Muscle of leg (tissue), 11 donors: ENCODE data around the gene EID3. TPM values are rescaled to one million over a fixed set of nuclear protein-coding genes. Genes with fewer than 3 reads are reported as not detected.
"Not testable (repeated sequence)": the region's sequence is repeated elsewhere in the genome, so short reads cannot be mapped to it uniquely, and the experiment has no call there.

ENCODE experiments used
- DNase-seq: peaks from one replicate; pipeline ENCODE4 v3.0.0; 2013
- H3K27ac ChIP-seq: one replicate; pipeline ENCODE4 v1.5.1; 2013; ENCODE audit warnings: mild to moderate bottlenecking, low read length, control low read depth
- H3K27me3 ChIP-seq: one replicate; pipeline ENCODE4 v1.6.1; 2013; ENCODE audit warnings: low read length; ENCODE audit not compliant: control insufficient read depth, insufficient read depth
- H3K36me3 ChIP-seq: one replicate; pipeline ENCODE4 v1.6.1; 2013; ENCODE audit warnings: low read length; ENCODE audit not compliant: control insufficient read depth, insufficient read depth
- H3K4me1 ChIP-seq: one replicate; pipeline ENCODE4 v1.6.1; 2013; ENCODE audit warnings: low read length; ENCODE audit not compliant: control insufficient read depth, insufficient read depth
- H3K4me3 ChIP-seq: one replicate; pipeline ENCODE4 v1.5.1; 2013; ENCODE audit warnings: low read length, control low read depth
- H3K9me3 ChIP-seq: replicated peaks from 2 replicates; pipeline ENCODE4 v1.6.1; 2013; ENCODE audit warnings: low read depth, low read length; ENCODE audit not compliant: control insufficient read depth
- WGBS: methylation state at CpG from one replicate; pipeline ENCODE4 v1.1.5; 2013; ENCODE audit warnings: missing lambda C conversion rate; ENCODE audit not compliant: insufficient coverage; 5-methylcytosine and 5-hydroxymethylcytosine counted together
- polyA plus RNA-seq, 8 donors: library from polyadenylated mRNA; unstranded; fragments of 120-200 nt; gene quantifications; one replicate each; pipeline versions ENCODE4 v1.2.1 to v1.2.3, GENCODE V29; 2013; ENCODE audit warnings: inconsistent platforms in 1 of 8, low replicate concordance in 1 of 8; ENCODE audit not compliant: insufficient read length in 8 of 8, insufficient read depth in 1 of 8
- total RNA-seq: library from RNA; stranded (reverse); fragments of 120-200 nt; gene quantifications from one replicate; pipeline ENCODE4 v1.2.4, GENCODE V29; 2013

The EID3 gene
- total and polyA plus RNA-seq, 9 donors, result 1.5 to 4.2 (median 2.6) TPM

DNA sequence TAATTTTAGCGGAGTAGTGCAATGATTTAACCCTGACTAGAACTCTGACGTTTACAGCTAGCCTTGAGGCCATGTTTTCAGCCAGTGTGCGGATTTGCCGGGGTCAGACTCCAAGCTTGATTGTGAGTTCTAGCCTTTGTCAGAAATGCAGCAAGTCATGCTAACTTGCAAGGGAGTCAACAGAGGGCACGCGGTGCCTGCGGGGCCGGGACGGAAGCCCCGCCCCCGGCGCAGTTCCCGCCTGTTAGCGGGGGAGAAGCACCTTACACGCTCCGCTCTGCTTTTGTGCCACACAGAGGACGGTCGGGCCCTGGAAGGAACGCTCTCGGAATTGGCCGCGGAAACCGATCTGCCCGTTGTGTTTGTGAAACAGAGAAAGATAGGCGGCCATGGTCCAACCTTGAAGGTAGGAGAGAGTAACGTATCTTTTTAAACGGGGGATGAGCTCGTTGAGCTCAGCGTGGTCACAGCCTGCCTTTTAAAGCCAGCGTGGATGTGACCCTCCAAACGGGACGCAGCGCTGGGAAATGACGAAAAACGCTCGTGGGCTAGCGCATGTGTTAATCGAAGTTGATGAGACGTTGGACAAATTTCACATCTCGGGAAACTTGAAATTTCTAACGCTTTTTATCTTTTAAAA is 14.8 kb upstream of the EID3 start:
- Histone ChIP-seq H3K4me1 (peaks cover 13% of the 10 kb centered on the region), H3K4me3 (peak overlapping the region; percentile 85), H3K27me3 (no peaks in the 10 kb centered on the region), H3K36me3 (peaks cover 14% of the 10 kb centered on the region), H3K27ac (peak overlapping the region; percentile 98), H3K9me3 (no peaks in the 10 kb centered on the region)
- under 1% methylated on average over 30 of the region's 41 CpGs for WGBS
- peak; percentile 93 for DNase-seq

DNA sequence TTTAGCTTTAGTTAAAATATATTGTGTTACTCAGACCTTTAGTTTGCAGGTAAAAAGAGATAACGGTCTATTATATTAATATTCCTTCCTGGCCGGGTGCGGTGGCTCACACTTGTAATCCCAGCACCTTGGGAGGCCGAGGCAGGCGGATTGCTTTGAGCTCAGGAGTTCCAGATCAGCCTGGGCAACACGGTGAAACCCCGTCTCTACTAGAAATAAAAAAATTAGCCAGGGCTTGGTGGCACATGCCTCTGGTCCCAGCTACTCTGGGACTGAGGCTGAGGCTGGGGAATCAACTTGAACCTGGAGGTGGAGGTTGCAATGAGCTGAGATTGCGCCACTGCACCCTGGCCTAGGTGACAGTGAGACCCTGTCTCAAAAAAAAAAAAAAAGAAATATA is 13.2 kb upstream of the EID3 start:
- no peak for DNase-seq
- H3K27me3 ChIP-seq, result no peaks in the 10 kb centered on the region
- WGBS, result 67% methylated on average over 3 of the region's 8 CpGs
- H3K4me1 ChIP-seq, result peaks cover 13% of the 10 kb centered on the region
- no peak overlapping the region for H3K27ac ChIP-seq
- H3K9me3 ChIP-seq, result no peaks in the 10 kb centered on the region
- H3K4me3 ChIP-seq, result no peak overlapping the region
- peaks cover 19% of the 10 kb centered on the region for H3K36me3 ChIP-seq

DNA sequence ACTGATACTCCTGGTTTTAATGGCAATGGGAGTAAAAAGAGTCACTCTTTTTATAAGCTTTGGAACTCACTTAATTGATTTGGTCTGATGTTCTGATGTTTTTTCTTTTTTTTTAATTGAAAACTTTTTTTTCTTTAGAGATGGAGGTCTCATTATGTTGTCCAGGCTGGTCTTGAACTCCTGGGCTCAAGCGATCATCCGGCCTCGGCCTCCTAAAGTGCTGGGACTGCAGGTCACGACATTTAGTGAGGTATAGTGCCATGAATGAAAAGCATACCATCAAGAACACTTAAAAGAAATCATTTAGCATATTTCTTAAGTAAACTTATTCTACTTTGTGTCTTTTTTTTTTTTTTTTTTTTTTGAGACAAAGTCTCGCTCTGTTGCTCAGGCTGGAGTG is 12.7 kb upstream of the EID3 start:
- Histone ChIP-seq H3K4me1 (peaks cover 13% of the 10 kb centered on the region), H3K4me3 (no peak overlapping the region), H3K27me3 (no peaks in the 10 kb centered on the region), H3K9me3 (no peaks in the 10 kb centered on the region), H3K36me3 (peaks cover 19% of the 10 kb centered on the region), H3K27ac (no peak overlapping the region)
- no CpG with 5 or more reads among the region's 5 CpGs for WGBS
- DNase-seq, result no peak

DNA sequence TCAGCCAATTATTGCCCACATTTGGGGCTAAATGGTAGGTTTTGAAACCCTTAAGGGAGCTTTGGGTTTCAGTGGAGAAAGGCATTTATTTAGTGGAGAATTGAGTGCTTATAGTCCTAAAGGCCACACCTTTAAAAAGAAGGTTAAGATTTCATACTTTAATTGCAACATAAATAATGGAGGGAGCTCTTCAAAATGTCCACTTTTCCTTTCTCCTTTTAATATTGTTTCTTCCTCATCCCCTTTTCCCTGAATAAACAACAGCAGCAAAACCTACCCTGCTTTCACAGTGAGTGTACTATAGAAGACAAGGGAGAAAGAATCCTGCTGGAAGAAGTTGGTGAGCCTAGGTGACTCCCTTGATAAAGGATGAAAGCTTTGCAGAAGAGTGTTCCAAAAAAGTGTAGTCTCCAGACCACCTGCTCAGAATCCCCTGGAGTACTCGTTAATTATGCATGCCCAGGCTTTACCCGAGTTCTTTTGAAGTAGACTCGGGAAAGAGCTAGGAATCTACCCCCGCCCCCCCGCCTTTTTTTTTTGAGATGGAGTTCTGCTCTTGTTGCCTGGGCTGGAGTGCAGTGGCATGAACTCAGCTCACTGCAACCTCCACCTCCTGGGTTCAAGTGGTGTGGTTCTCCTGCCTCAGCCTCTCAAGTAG is 11.5 kb upstream of the EID3 start:
- H3K9me3 ChIP-seq, result no peaks in the 10 kb centered on the region
- peaks cover 26% of the 10 kb centered on the region for H3K36me3 ChIP-seq
- no peak overlapping the region for H3K4me3 ChIP-seq
- DNase-seq, result no peak
- WGBS, result 20% methylated on average over 1 of the region's 5 CpGs
- H3K4me1 ChIP-seq, result peaks cover 9% of the 10 kb centered on the region
- no peak overlapping the region for H3K27ac ChIP-seq
- no peaks in the 10 kb centered on the region for H3K27me3 ChIP-seq

DNA sequence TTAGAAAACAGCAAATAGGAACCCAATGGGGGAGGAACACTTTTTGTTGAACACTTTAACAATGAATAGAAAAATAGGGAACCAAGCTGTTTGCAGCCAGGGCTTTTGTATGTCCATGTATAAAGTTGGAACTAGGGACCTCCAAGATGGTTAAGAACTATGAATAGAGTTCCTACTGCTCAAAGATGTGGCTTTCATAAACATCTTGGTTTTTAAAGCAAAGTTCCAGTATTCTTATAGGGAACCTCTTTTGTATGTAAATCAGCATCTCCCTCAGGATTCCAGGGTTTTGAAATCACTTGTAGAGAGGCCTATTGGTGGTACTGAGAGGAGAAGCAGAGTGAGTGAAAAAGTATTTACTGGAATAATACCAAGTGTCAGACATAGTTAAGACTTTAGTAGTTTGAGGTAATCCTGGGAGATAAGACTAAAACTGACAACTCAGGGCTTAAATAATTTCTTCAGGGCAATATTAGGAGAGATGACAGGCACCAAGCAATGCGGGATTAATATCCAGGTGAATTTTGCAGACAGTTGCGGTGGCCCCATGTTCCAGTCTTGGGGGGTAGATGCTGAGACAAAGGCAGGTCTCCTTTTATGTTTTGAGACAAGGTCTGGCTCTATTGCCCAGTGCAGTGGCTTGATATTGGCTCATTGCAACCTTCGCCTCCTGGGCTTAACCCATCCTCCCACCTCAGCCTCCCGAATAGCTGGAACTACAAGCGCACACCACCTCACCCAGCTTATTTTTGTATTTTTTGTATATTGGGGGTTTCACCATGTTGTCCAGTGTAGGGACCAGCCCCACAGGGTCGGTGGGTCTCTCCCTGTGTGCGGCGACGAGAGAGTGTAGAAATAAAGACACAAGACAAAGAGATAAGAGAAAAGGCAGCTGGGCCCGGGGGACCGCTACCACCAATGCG is 10.4 kb upstream of the EID3 start:
- no peak overlapping the region for H3K4me3 ChIP-seq
- no peaks in the 10 kb centered on the region for H3K27me3 ChIP-seq
- H3K36me3 ChIP-seq, result peaks cover 26% of the 10 kb centered on the region
- 94% methylated on average over 3 of the region's 12 CpGs for WGBS
- H3K27ac ChIP-seq, result no peak overlapping the region
- no peaks in the 10 kb centered on the region for H3K9me3 ChIP-seq
- H3K4me1 ChIP-seq, result peaks cover 7% of the 10 kb centered on the region
- DNase-seq, result no peak

DNA sequence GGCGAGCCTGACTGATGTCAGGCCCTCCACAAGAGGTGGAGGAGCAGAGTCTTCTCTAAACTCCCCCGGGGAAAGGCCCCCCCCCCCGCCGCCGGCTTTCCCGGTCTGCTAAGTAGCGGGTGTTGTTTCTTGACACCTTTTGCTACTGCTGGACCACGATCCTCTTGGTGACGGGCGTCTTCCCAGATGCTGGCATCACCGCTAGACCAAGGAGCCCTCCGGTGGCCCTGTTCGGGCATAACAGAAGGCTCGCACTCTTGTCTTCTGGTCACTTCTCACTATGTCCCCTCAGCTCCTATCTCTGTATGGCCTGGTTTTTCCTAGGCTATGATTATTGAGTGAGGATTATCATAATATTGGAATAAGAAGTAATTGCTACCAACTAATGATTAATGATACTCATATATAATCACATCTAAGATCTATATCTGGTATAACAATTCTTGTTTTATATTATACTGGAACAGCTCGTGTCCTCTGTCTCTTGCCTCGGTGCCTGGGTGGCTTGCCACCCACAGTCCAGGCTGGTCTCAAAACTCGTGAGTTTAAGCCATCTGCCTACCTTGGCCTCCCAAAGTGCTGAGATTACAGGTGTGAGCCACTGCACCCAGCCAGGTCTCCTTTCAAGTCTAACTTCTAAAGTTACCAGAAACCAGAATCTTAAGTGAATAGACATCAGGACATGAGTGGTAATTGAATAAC is 9.2 kb upstream of the EID3 start:
- not testable (repeated sequence) for H3K9me3 ChIP-seq, H3K4me1 ChIP-seq, H3K4me3 ChIP-seq, H3K27me3 ChIP-seq, DNase-seq, H3K27ac ChIP-seq
- 71% methylated on average over 6 of the region's 17 CpGs for whole genome bisulfite sequencing
- peaks cover 26% of the 10 kb centered on the region for H3K36me3 ChIP-seq

DNA sequence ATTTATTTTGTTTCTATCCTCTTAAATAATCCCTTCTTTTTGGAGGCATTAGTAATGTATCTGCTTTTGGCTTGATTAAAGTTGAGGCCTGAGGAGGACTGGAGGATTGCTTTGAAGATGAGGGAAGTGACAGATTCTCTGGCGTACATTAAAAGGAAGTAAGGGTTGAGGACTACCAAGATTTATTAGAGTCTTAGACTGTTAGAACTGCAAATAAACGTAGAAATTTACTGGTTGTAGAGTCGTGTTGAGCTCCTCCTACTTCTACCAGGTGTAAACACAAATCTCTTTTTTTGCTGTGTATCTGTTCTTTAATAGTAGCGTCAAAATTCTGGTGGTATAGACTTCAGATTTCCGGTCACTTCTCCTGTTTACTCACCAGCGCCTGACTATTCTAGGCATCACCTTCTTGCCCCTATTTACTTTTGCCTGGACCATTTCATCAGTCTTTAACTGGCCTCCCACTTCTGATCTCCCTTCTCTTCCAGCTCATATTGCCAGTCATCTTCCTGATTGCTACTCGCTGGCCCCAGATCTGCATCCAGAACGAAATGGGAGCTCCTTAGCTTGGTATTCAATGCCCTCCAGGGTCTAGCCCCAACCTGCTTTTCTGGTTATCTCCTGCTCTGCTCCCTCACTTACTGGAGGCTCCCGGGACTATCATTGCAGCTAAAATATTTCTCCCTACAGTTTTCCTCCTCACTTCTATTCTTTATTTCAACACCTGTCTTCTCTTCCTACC is 8.4 kb upstream of the EID3 start:
- no peak for DNase-seq
- Histone ChIP-seq H3K9me3 (no peaks in the 10 kb centered on the region), H3K27me3 (no peaks in the 10 kb centered on the region), H3K4me1 (no peaks in the 10 kb centered on the region), H3K4me3 (no peak overlapping the region), H3K36me3 (peaks cover 26% of the 10 kb centered on the region), H3K27ac (no peak overlapping the region)
- 72% methylated on average over 5 of the region's 9 CpGs for WGBS

DNA sequence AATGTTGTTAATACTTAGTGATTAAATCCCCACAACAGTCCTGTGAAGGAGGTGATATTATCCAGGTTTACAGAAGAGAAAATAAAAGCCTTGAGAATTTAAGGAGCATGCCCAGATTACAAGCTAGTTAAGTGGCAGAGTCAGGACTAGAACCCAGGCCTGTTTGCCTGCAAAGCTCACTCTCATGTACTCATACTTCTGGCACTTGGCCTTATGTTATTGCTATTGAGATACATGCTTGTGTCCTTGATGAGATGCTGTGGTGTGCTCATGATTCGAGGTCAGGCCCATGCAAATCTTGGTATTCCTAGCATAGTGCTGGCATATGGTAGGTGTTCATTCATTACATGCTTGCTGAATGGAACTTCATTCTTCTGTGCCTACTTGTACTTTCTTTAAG is 7.6 kb upstream of the EID3 start:
- Histone ChIP-seq H3K27me3 (no peaks in the 10 kb centered on the region), H3K27ac (no peak overlapping the region), H3K4me1 (no peaks in the 10 kb centered on the region), H3K9me3 (no peaks in the 10 kb centered on the region), H3K4me3 (no peak overlapping the region), H3K36me3 (peaks cover 26% of the 10 kb centered on the region)
- 100% methylated on average over 1 of the region's 1 CpG for WGBS
- no peak for DNase-seq

DNA sequence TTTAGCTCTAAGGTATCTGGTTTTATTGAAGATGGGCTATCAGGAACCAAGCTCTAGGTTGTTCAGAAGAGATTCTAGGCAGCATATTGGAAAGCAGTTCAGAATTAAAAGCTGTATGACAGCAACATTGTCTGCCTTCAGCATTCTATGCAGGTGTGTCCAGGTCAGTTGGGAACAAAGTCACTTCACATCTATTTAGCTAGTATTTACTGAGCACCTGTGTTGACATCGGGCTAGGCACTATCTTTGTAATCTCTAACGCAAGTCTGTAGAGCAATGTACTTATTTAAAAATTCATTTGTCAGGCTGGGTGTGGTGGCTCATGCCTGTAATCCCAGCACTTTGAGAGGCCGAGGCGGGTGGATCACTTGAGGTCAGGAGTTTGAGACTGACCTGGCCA is 6.8 kb upstream of the EID3 start:
- no peaks in the 10 kb centered on the region for H3K9me3 ChIP-seq
- H3K4me1 ChIP-seq, result no peaks in the 10 kb centered on the region
- H3K27ac ChIP-seq, result no peak overlapping the region
- H3K36me3 ChIP-seq, result peaks cover 23% of the 10 kb centered on the region
- DNase-seq, result no peak
- H3K27me3 ChIP-seq, result no peaks in the 10 kb centered on the region
- no CpG with 5 or more reads among the region's 4 CpGs for WGBS
- no peak overlapping the region for H3K4me3 ChIP-seq
